HG03103 (cell line): ENCODE data around the gene PLOD3.
A peak's percentile ranks its signal among the peaks of the same experiment; 100 is the strongest.

Experiments
- ATAC-seq: cut with Tn5 transposase; IDR thresholded peaks from one replicate; pipeline ENCODE4 v1.9.1; 2021; ENCODE audit warnings: low read depth; ENCODE audit not compliant: unreplicated experiment

The PLOD3 gene

DNA sequence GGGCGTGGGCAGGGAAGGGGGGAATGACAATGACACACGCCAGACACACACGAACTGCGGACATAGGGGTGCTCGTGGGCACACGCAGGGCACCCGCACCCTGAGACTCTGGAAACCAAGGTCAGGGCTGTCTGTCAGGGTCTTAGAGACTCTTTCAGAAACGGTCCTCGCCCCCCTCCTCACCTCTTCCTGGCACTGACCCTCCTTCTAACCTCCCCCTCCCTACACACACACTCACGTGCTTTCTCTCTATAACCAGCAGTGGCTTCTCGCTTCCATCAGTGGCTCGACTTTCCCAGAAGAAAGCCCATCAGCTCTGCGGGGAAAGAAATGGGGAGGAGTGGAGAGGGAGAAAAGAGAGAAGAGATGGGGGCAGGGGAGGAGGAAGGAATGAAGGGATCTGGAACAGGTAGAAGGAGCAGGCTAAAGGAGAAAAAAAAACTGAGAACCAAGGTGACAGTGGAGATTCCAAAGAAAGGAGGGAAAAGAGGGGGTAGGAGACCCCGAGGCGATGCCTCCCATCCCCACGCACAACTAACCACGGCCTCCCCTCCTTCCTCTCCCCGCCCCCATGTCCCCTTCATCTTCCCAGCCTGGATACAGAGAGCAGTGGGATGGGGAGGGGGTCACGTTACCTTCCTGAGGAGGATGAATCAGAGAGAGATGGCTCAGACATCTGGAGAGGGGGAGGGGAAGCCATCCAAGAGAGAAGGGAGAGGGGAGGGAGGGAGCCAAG, 50.3 kb downstream of the PLOD3 start:
- ATAC-seq: no peak

GRCh38 chr7:101166648-101166908, 50.8 kb downstream of the PLOD3 start:
- no peak for ATAC-seq

DNA sequence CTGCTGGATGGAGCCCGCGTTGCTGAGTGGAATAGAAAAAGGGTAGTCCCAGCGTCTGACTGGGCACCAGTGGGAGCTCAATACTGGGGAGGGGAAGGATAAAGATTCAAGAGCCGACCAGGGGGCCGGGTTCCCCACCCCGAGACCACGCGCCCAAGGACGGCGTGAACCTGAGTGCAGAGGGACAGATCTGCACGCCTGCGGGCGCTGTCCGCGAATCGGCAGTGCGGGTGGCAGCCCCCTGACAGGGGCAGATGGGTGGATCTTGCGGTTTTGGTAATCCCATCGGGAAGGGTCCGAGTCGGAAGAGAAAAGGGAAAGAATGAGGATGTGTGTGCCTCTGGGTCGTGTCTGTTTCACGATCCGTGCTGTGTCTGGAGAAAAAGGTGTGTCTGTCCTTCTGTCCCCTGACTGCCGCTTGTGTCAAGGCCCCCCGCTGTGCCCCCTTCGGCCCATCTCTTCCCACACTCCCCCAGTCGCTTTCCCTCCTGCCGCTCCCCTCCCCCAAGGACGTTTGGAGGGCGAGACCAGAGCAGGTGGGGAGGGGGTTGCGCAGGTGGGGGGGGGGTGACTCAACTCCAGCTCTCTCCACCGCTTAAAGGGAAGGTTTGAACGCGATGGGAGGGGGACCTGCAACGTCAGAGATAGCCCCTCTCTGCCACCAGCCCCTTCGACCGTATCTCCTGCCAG, 51.3 kb downstream of the PLOD3 start:
- ATAC-seq: no peak

DNA sequence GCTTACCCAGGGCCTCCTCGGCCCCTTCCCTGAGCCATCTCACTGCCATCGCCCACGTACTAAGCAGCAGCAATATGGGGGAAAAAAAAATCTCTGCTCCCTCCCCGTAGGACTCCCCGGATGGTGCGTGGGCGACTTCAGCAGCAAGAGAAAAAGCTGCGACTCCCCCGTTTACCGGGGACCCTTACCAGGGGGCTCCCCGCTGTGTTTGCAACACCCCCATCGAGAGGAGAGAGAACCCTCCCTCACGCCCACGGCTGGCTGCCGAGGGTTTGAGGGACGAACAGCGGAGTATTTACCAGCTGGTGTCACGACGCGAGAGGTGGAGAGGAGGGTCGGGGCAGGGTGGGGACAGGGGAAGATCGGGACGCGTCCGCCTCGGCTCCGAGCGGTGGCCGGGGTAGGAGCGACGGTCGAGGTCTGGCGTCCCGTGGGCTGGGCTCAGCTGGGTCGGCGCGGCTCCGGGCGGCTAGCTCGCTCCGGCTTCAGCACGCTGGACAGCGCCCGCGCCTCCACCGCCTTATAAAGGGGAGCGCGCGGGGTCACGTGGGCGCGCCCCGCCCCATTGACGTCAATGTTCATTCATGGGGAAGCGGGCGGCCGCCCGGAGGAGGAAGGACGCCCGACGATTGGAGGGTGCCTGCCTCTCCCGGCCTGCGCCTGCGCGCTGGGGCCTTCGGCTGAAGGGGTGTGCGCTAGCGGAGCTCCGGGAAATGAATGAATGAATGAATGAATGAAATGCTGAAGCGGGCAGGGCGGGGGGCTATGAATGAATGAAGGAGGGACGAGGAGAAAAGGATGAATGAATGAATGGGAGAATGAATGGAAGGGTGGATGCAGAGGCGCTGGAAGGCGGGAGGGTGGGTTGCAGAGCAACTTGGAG, 52.1 kb downstream of the PLOD3 start, which contains the start of gene VGF:
TSS of gene VGF (minus strand) at position 495 of the 883 bp plus-strand sequence. CDS start 726 bp downstream, outside the sequence.
- ATAC-seq: peak; percentile 65

DNA sequence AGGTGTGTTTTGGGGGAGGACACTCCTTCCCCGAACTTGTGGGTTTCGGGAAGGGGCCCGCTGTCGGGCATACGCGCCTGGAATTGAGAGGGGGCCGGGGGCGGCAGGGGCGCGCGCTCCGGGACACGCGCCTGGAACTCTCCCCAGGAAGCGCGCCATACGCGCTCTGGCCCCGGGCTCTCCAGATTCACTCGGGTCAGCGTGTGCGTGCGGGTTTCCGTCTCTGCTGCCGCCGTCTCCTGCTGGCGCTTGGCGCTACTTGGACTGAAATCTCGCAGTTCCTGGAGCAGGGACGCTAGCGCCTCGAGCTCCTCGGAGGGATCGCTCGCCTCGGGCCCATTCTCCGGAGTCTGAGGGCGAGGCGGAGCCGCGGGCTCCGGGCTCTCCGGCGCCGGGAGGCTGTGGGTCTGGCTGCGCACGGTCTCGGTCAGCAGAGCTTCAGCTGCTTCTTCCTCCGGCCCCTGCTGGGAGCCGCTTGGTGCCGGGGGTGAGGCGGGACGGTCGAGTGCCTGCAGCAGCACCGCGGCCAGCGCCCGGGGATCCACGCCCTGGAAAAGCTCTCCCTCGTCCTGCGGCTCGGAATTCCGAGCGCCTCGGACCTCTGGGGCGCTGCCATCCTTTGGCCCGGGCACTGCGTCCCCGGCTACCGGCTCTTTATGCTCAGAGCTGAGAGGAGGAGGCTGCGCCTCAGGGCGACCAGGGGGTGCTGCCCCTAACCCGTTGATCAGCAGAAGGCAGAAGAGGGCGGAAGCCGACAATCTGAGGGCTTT, 53.1 kb downstream of the PLOD3 start:
- no peak for ATAC-seq

DNA sequence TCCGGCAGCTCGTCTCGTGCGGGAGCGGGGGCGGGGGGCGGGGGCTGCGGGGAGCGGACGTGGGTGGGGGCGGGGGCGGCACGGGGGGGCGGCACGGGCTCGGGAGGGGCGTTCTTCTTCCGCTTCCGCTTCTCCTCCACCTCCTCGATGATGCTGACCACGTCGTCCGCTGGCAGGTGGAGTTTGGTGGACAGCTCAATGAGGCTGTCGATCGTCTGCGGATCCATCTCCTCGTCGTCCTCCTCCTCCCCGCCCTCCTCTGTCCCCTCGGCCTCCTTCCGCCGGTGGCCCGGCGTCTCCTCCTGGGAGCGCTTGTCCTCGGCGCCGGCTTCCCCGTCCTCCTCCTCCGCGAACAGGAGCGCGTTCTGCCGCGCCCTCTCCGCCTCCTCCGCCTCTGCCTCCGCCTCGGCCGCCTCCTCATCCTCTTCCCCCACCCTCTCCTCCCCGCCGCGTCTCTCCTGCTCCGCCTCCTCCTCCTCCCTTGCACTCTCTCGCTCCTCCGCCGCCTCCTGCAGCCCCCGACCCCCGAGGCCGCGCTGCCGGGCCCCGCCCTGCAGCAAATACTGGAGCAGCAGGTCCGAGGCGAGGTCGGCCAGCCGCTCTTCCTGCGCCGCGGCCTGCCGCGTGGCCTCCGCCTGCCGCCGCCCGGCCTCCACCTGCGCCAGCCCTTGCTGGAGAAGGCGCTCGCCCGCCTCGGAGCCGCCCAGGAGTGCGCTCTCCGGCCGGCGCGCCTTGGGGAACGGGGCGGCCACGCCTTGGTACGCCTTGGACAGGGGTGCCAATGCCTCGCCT, 53.9 kb downstream of the PLOD3 start:
- ATAC-seq: no peak

- ATAC-seq: no peak
Observed at GRCh38 chr7:101162551-101163278, 54.7 kb downstream of the PLOD3 start.

GRCh38 chr7:101161692-101162471, 55.5 kb downstream of the PLOD3 start:
- no peak for ATAC-seq

DNA sequence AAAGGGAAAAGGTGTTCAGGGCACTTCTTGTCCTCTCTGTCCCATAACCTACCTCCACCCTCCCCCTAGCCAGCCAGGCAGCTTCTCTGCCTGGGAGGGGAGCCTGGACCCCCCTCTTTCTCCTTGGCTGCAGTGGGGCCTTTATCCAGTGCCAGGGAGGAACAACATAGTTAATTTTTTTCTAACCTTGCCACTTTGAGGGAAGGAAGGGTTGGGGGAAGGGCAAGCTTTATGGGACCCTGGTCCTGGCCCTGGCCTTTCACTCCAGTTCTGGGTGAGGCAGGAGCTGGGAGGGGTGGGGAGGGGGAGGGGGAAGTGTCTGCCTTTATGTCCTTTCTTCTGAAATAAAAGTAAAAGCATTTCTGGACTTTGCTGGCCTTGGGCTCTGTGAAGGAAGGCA, 56.5 kb downstream of the PLOD3 start:
- no peak for ATAC-seq

GRCh38 chr7:101159696-101160674, 57.4 kb downstream of the PLOD3 start:
- ATAC-seq: no peak

DNA sequence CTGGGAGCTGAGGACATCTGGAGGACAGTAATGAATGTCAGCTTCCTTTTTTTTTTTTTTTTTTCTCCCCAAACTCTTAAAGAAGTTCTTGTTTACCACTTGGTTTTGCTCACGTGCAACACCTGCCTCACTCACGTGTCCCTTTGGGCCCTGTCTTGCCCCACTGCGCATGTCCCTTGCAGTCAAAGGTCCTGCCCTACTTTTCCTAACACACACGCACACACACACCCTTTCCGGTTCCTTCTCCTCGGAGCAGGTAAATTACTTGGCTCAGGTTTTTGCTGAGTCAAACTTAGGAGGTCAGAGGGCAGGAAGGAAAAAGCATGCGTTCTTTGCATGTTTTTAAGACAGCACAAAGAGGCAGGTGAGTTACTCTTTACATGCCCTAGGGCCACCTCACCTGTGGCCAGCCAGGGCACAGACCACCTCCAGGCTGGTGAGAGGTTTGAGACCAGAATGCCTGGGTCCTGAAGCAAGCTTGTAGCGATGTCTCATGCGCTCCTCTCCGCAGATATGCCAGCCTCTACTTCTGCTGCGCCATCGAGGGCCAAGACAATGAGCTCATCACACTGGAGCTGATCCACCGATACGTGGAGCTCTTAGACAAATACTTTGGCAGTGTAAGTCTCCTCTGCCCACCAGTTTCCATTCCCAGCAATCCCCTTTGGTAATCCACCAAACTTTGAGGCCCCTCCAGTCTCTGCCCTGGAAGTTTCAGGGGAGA, 60.4 kb downstream of the PLOD3 start:
- ATAC-seq: no peak

DNA sequence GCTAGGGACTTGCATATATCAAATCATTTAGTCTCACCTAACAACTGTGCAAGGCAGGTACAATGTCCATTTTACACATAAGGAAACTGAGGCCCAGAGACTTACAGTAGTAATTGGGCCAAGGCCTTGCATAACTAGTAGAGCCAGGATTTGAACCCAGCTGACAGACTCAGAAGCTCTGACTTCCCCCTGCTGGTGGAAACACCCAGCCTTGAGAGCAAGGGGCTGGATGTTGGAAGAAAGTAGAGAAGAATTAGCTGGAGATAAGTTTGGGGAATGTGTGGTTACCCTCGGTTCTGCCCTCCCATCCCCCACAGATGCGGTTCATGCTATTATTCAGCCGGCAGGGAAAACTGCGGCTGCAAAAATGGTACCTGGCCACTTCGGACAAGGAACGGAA, 61.1 kb downstream of the PLOD3 start:
- no peak for ATAC-seq
